PC-9 (cell line): ENCODE results near the gene NPHP1.

Source experiments
- CTCF ChIP-seq: fragments of 200-600 bp; sonication (generic); conservative IDR thresholded peaks from 2 replicates; pipeline ENCODE4 v1.6.1; 2017; ENCODE audit warnings: mixed run types, antibody characterized with exemption, mild to moderate bottlenecking, moderate library complexity
- EZH2 ChIP-seq: fragments of 200-600 bp; sonication (generic); IDR thresholded peaks from 2 replicates; pipeline ENCODE4 v1.8.0; 2017; ENCODE audit warnings: antibody characterized with exemption, low read depth

- TF ChIP-seq EZH2 (no peak), CTCF (no peak)
These were observed 60.8 kb downstream of the NPHP1 start for GRCh38 chr2:110143982-110144381.
